HG02571 (cell line): ENCODE results near the gene GMPR.

ENCODE experiments used
- ATAC-seq: cut with Tn5 transposase; IDR thresholded peaks from one replicate; pipeline ENCODE4 v1.9.1; 2021; ENCODE audit warnings: mild to moderate bottlenecking, moderate library complexity; ENCODE audit not compliant: unreplicated experiment

Gene GMPR

DNA sequence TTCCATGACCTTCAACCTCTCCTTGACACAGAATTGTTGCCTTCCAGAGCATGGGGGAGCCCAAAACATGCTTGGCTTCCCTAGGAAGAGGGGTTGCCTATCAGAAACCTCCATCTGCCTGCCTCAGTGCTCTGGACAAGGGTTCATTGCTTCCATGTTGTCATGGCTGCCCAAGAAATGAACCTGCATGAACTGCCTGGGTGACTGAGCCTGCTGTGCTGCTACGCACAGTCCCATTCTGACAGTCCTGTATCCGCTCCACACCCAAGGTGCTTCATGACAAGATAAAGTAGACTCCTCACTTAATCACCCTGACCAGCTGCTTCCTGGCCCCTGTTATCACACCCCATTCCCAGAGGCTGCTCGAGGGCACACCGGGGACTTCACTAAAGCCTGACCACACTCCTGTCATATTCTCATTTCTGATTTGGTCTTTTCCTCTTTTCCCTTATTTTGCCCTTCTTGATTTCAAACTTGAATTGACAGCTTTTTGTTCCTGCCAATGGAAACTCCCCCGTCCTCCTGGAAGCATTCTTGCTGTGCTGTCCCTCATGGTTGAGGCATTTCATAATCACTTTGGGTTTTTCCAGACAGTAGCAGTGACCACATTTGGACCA lies 31.9 kb downstream of the GMPR start:
- no peak for ATAC-seq

DNA sequence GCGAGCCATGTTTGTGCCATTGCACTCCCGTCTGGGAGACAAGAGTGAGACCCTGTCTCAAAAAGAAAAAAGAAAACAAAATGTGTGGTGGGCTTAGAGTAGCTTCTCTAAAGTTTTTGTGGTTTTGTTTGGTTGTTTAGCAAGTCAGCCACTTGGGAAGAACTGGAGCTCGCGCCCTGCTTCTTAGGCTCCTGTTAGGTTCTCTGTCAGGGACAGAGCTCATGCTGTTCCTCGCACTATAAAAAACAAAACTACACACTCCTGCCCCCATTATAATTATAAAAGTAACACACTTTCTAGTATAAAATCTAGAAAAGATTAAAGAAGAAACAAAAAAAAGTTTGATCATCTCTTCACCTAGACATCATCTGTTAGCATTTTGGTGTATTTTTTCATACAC lies 33.0 kb downstream of the GMPR start:
- no peak for ATAC-seq

DNA sequence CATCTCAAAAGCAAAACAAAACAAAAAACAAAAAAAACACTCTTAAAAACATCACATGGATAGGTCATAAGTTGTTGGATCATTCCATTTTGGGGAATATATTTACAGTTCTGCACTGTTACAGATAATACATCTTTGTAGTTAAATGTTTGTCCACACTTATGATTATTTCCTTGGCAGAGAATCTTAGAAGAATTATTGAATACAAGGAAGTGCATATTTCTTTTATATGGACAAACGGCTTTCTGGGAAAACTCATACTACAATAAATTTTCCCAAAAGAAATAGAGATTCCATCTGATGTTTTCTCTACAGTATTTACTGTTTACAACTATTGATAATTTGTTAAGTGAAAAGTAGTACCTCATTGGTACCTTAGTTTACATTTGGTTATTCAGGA lies 33.8 kb downstream of the GMPR start:
- ATAC-seq = no peak

DNA sequence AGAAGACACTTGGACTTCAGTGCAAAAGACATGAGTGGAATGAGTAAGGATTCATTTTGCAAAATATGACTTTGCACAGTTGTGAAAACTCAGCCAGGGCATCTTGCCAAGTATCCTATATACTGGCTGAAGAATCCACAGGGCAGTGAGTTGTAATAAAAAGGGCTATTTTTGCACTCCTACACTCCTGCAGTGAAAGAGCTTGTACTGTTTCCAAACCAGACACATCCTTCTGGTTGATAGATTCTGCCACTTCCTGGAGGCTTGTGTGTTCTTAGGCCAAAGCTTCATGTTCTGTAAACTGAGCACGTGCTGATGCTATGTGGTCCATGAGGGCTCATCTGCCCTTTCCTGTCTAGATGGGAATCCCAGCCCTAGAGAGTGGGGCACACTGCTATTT lies 34.9 kb downstream of the GMPR start:
- ATAC-seq = no peak

DNA sequence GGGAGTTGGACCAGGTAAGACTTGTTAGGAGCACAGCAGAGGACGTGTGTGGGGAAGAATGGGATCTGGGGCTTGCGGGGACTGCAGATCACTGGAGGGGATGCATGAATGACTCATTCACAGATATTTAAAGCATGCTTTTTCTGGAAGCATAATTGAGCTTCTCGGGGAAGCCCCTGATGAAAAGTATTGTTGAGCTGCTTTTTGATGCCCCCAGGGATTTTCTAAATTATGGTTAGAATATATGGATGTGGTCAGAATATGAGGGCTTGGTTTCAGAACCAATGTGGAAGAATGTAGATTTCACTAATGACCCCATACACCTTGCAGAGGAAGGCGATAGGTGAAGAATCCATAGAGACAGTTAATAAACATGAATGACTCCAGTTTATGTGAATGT lies 36.1 kb downstream of the GMPR start:
- no peak for ATAC-seq

DNA sequence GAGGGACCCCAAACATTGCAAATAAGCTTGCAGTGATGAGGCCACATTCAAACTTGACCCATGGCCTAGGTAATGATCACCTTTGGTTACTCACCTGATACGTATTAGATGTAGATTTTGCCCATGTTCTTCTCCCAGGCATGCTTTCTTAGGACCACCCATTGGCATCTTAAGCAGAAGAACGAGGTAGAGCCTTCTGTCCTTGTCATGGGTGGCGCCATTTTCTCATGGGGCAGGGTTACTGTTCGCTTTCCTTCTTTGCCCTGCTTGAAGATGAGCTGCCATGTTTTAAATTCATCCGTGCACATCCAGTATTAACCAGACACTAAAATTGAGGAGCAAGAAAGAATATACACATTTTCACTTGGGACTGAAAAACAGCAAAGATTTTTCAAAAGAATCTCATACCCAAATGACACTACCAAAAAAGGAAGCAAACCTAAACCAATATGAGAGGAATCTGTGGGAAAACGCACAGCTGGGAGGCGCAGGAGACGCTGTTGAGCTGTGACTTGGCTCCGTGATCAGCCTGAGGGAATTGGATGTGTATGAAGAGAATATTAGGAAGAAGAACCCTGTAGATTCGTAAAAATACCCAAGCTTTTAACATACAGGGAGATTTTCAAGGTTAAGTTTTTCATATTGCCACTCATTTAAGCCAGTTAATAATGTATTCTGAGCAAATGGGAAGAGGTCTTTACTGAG lies 36.6 kb downstream of the GMPR start:
- no peak for ATAC-seq

DNA sequence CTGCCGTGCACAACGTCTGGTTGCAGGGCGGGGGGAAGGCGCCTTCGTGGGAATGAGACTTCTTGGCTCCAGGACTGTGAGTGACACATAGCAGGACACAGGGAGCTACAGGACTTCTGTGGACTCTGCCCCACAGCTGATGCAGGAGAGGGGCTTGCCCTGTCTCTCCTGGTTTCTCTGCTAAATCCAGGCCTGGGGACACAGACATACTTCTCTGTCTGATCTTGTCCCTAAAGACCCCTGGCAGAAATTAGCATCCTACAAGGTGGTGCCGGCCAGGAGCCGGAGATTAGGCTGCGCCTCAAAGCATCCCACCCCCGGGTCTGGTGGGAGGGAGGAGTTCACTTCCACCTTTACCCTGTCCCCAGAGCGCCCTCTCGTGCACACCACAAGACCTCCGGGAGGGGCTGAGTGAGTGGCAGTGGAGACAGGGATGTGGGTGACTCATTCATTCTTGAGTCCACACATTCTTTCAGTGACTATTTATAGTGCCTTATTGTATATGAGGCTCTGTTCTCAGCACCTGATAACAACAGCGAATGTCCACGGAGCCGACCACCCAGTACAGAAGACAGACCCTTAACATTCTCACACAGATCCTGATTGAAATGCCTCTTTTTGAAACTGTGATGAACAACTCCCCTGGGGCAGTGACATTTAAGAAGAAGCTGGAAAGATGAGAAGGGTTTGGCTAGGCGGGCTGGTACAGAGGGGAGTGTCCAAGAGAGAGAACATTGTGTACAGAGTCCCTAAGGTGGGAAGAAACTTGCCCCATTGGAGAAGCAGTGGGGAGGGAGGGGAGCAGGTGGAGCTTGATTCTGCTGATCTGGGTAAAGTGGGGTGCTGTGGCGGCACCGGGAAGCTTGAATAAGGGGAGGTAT lies 39.0 kb downstream of the GMPR start:
- no peak for ATAC-seq

DNA sequence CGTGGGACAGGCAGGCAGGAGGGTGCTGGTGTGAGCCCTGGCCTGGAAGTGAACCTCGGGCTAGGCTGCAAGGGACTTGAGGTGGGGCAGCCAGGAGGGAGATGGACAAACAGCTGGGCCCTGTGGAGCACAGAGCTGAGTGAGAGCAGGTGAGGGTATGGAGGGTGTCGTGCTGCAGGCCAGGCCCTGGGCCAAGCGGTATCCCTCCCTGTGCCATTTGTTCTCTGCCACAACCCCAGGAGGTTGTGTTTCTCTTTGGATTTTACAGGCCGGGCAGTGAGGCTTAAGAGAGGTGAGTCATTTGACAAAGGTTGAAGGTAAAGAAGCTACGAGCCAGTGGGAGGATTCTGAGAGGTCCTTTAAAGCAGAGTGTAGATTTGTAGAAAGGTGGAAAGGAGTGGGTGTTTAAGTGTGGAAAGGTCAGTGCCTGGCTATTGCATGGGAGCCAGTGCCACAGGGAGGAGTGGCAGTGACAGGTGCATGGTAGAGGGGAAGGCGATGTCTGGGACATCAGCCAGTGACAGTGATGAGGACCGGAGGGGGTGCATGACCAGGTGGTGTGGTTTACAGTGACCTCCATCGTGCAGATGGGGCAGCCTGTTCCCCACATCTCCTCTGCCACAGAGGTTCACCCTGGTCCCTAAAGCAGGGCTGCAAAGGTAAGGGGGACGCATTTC lies 39.8 kb downstream of the GMPR start:
- ATAC-seq = no peak

DNA sequence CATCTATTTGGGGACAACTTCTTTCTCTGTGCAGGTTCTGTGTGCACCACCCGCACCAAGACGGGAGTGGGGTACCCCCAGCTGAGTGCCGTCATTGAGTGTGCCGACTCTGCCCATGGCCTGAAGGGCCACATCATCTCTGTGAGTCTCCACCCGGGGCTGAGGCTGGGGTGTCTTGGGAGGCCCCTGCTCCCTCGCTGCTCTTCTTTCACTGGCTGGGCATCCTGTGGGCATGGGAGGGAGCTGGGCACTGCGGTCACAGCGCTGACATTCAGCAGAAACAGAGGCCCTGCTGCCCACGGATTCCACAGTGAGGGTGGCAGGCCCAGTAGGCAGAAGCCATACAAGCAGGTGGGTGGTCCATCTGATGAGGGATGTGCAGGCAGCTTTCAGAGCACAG lies 40.4 kb downstream of the GMPR start:
- ATAC-seq = no peak

DNA sequence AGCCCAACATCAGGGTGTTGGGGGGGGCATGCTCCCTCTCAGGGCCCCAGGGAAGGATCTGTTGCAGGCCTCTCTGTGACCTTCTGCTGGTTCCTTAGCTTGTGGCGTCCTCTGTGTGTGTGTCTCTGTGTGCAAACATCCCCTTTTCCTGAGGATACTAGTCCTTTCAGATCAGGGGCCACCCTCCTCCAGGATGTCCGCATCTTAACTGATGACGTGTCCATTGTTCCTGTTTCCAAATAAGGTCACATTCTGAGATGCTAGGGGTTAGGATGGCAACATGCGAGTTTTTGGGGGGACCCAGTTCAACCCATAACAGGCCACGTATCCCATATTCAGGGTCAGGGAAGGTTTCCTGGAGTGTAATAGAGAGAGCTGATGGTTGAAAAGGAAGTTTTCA lies 40.9 kb downstream of the GMPR start:
- ATAC-seq = no peak

DNA sequence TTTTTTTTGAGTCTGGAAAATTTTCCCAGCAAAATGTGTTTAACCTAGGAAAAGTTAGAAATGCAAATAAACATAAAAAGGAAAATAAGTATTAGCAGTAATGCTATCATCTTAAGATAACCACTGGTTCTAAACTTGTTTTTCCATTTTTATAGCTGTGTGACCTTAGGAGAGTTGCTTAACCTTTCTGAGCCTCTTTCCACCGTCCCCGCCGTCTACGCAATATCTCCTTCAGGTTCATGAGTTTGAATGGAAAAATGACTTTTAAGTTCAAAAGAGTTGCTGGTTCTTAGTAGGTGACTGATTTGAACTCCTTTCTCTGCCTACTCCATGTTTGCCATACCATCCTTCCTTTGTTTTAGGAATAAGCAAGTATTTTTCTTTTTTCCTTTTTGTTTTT lies 44.0 kb downstream of the GMPR start:
- ATAC-seq = no peak

DNA sequence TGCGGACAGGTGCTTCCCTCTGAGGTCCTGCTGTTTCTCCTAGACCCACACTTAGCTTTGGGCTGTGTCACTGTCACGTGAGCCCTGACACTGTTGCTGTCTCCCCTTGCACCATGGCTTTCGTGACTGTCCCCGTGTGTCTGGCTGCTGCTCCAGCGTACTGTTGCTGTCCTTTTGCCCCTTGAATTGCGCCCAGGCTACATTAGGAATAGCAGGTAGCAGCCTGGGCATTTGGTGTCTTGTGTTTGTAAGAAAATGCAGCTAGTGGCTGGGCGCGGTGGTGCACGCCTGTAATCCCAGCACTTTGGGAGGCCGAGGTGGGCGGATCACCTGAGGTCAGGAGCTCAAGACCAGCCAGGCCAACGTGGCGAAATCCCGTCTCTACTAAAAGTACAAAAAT lies 46.1 kb downstream of the GMPR start:
- no peak for ATAC-seq

DNA sequence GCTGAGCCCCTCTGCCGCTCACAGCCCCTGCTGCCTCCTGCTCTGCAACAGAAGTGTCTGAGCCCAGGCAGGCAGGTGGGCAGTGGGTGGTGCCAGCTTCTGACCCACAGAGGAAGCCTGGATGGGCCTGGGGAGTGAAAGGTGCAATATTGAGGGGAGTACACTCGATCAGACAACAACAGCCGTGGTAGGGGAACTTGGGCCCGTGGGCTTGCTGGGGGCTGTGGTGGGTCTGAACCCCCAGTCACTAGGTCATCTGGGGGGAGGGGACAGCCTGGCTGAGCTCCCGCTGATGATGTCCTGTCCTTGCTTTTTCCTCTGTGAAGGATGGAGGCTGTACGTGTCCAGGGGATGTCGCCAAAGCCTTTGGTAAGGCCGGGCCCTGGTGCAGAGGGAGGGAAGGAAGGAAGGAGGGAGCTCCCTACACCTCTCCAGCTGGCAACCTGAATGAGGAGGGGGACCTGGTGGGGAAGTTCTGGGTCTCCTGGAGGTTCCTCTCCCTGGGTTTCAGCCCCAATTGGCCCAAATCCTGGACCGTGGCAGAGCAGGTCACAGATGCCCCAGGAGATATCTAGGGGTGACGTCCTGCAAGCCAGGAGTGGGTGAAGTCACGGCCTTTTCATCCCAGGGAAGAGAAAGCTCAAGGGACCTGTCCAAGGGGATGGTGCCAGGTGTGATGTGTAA lies 47.2 kb downstream of the GMPR start:
- no peak for ATAC-seq

DNA sequence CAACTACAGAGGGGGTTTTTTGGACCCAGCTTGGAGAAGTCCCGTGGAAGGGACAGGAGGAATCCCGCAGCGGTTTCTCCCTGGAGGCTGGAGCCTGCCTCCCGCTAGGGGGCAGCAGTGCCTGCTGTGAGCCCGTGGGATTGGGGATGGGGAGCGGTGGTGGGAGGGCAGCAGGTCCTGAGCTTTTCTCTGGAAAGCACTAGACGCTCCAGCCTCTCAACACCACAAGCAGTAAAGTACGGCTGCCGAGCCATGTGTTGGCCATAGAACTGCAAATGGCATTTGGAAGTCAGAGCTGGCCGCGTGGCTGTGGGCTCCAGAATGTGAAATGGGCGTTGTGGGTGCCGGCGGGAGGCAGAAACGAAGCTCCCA lies 47.8 kb downstream of the GMPR start:
- no peak for ATAC-seq

DNA sequence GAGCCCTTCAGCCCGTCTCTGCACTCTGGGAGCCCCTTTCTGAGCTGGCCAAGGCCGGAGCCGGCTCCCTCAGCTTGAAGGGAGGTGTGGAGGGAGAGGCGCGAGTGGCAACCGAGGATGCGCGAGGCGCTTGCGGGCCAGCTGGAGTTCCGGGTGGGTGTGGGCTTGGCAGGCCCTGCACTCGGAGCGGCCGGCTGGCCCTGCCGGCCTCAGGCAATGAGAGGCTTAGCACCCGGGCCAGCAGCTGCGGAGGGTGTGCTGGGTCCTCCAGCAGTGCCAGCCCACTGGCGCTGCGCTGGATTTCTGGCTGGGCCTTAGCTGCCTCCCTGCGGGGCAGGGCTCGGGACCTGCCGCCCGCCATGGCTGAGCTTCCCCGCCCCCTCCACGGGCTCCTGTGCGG lies 49.8 kb downstream of the GMPR start:
- no peak for ATAC-seq

DNA sequence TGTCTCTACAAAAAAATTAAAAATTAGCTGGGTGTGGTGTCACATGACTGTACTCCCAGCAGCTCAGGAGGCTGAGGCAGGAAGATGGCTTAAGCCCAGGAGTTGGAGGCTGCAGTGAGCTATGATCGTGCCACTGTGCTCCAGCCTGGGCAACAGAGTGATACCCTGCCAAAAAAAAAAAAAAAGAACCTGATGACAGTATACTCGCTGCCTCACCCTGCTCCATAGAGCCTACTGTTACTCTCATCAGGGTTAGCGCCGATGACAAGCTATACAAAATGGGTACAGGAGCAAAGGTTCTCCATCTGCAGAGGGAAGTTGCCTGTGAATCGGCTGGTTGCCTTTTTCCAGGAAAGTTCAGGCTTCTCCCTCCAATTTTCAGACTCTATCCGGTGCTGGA lies 53.4 kb downstream of the GMPR start:
- ATAC-seq = no peak

DNA sequence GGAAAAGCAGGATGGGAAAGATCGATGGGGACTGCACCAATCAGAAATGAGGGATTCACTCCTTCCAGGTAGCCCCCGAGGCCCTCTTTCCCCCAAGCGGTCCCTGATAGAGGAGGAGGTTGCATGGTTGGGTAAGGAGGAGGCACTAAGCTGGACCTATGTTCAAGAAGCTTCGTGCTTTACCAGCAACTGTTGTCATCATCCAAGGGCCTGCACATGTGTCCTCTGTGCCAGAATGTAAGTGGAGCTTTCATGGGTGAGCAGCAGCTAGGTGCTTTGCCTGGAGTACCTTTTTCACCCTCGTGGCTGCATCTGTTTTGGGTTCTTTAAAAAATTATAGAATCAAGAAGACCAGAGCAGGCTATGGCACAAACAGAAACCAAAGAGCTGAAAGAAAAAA lies 54.0 kb downstream of the GMPR start:
- no peak for ATAC-seq

DNA sequence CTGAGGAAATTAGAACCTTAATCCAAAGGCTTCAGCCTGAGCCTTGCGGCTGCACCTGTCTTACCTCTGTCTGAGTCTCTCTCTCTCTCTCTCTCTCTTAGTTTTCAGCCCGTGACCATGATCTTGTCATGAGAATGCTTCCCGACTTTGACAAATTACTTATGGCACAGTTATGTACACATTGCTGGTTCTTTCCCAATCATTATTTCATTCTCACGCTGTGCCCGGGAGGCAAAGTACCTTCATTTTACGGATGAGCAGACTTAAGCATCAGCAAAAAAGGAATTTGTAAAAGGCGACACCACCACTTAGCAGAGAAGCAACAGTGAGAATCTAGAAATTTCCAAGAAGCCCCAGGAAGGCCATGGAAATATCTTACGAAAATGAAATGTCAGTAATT lies 54.6 kb downstream of the GMPR start:
- no peak for ATAC-seq

DNA sequence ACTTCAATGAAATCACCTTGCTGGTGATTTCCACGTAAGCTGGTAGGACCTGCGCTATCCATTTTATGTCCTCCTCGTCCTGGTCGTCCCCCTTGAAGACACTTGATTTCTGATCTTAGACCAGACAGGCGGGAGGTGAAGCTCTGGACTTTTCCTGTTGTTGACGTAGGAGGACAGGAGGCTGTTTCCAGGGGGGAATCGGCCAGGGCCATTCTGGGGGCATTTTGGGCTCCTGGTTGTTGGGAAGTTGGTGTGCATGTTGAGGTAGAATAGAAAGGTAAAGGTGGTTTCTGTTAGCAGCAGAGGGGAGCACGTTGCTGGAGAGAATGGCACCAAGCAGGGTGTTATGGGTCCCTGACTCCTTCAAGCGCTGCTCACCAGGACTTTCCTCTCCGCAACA lies 56.0 kb downstream of the GMPR start:
- no peak for ATAC-seq

DNA sequence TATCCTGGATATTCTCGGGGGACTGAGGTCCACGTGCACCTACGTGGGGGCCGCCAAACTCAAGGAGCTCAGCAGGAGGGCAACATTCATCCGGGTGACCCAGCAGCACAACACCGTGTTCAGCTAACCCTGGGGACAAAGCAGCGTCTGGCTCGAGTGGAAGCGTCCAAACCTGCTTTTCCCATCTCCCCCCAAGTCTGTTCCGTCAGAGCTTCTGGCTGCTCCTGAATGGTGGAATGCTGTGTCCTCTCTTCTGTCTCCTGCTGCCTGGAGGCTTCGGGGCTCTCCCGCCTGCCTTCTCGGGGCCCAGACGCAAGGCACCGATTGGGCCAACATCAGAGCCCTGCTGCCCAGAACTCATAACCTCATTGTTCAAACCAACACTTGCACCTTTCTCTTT lies 56.7 kb downstream of the GMPR start:
- ATAC-seq = no peak

DNA sequence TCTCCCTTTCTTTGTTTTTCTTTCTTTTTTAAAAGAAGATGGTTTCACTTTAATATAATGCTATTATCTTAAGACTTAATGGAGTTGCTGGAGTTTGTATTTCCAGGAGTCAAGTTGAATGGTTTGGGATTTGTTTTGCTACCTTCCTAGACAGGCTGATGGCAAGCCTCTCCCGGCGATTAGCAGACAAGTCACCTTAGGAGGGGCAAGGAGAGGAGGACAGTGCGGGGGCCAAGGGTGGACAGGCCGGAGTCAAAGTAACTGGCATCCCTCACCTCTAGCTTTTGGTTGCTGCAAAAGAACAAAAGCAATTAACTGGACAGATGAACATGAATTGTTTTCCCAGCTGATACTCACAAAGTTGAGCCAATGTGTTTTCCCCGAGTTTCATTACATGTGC lies 57.1 kb downstream of the GMPR start:
- no peak for ATAC-seq
